ENCODE measurements around the gene C4orf50. TPM values are rescaled to one million over a fixed set of nuclear protein-coding genes. Genes with fewer than 3 reads are reported as not detected.

The C4orf50 gene
- total and polyA plus RNA-seq, 9 donors: under 0.01 to 0.02 (median 0.01) TPM; not detected in 4

GRCh38 chr4:5918331-5918985, 99.8 kb downstream of the C4orf50 start:
- Histone ChIP-seq H3K27me3 (ENCODE audit: control insufficient read depth, insufficient read depth, low read length) (peaks cover 11% of the 10 kb centered on the region), H3K4me3 (ENCODE audit: low read length) (no peak overlapping the region), H3K27ac (ENCODE audit: low read length) (no peak overlapping the region), H3K4me1 (ENCODE audit: control insufficient read depth, insufficient read depth, low read length) (peaks cover 4% of the 10 kb centered on the region), H3K36me3 (ENCODE audit: control insufficient read depth, insufficient read depth, low read length) (no peaks in the 10 kb centered on the region), H3K9me3 (replicated peaks; ENCODE audit: control insufficient read depth, low read depth, low read length) (no peaks in the 10 kb centered on the region)
- WGBS (ENCODE audit: insufficient coverage): 26% methylated on average over 6 of the region's 8 CpGs
- peak; percentile 15 for DNase-seq

GRCh38 chr4:5917672-5918071, 100.6 kb downstream of the C4orf50 start:
- peaks cover 13% of the 10 kb centered on the region for H3K27me3 ChIP-seq (ENCODE audit: control insufficient read depth, insufficient read depth, low read length)
- H3K36me3 ChIP-seq (ENCODE audit: control insufficient read depth, insufficient read depth, low read length): no peaks in the 10 kb centered on the region
- no peak overlapping the region for H3K27ac ChIP-seq (ENCODE audit: low read length)
- no peaks in the 10 kb centered on the region for H3K9me3 ChIP-seq (replicated peaks; ENCODE audit: control insufficient read depth, low read depth, low read length)
- WGBS (ENCODE audit: insufficient coverage): 52% methylated on average over 10 of the region's 11 CpGs
- peaks cover 4% of the 10 kb centered on the region for H3K4me1 ChIP-seq (ENCODE audit: control insufficient read depth, insufficient read depth, low read length)
- no peak for DNase-seq
- no peak overlapping the region for H3K4me3 ChIP-seq (ENCODE audit: low read length)

GRCh38 chr4:5916229-5916628, 102.0 kb downstream of the C4orf50 start:
- Histone ChIP-seq H3K27me3 (ENCODE audit: control insufficient read depth, insufficient read depth, low read length) (peaks cover 13% of the 10 kb centered on the region), H3K4me1 (ENCODE audit: control insufficient read depth, insufficient read depth, low read length) (peaks cover 4% of the 10 kb centered on the region), H3K36me3 (ENCODE audit: control insufficient read depth, insufficient read depth, low read length) (no peaks in the 10 kb centered on the region), H3K27ac (ENCODE audit: low read length) (no peak overlapping the region), H3K9me3 (replicated peaks; ENCODE audit: control insufficient read depth, low read depth, low read length) (no peaks in the 10 kb centered on the region), H3K4me3 (ENCODE audit: low read length) (no peak overlapping the region)
- no peak for DNase-seq
- 80% methylated on average over 1 of the region's 3 CpGs for WGBS (ENCODE audit: insufficient coverage)

- H3K4me1 ChIP-seq (ENCODE audit: control insufficient read depth, insufficient read depth, low read length): no peaks in the 10 kb centered on the region
- no peak for DNase-seq
- 35% methylated on average over 2 of the region's 7 CpGs for WGBS (ENCODE audit: insufficient coverage)
These were observed 104.8 kb downstream of the C4orf50 start for GRCh38 chr4:5913454-5913853.

GRCh38 chr4:5912614-5913019, 105.6 kb downstream of the C4orf50 start:
- Histone ChIP-seq H3K4me1 (ENCODE audit: control insufficient read depth, insufficient read depth, low read length) (no peaks in the 10 kb centered on the region), H3K27ac (ENCODE audit: low read length) (no peak overlapping the region), H3K36me3 (ENCODE audit: control insufficient read depth, insufficient read depth, low read length) (no peaks in the 10 kb centered on the region), H3K4me3 (ENCODE audit: low read length) (no peak overlapping the region), H3K9me3 (replicated peaks; ENCODE audit: control insufficient read depth, low read depth, low read length) (no peaks in the 10 kb centered on the region), H3K27me3 (ENCODE audit: control insufficient read depth, insufficient read depth, low read length) (peaks cover 4% of the 10 kb centered on the region)
- no CpG with 5 or more reads among the region's 1 CpG for WGBS (ENCODE audit: insufficient coverage)
- no peak for DNase-seq

More at GRCh38 chr4:5913454-5913853, 104.8 kb downstream of the C4orf50 start:
- H3K4me3 ChIP-seq (ENCODE audit: low read length): no peak overlapping the region
- H3K27me3 ChIP-seq (ENCODE audit: control insufficient read depth, insufficient read depth, low read length): peaks cover 7% of the 10 kb centered on the region
- H3K9me3 ChIP-seq (replicated peaks; ENCODE audit: control insufficient read depth, low read depth, low read length): no peaks in the 10 kb centered on the region
- H3K36me3 ChIP-seq (ENCODE audit: control insufficient read depth, insufficient read depth, low read length): no peaks in the 10 kb centered on the region
- H3K27ac ChIP-seq (ENCODE audit: low read length): no peak overlapping the region

GRCh38 chr4:5908876-5909427, 109.3 kb downstream of the C4orf50 start:
- Histone ChIP-seq H3K9me3 (replicated peaks; ENCODE audit: control insufficient read depth, low read depth, low read length) (no peaks in the 10 kb centered on the region), H3K36me3 (ENCODE audit: control insufficient read depth, insufficient read depth, low read length) (no peaks in the 10 kb centered on the region), H3K4me1 (ENCODE audit: control insufficient read depth, insufficient read depth, low read length) (no peaks in the 10 kb centered on the region), H3K4me3 (ENCODE audit: low read length) (no peak overlapping the region), H3K27ac (ENCODE audit: low read length) (no peak overlapping the region), H3K27me3 (ENCODE audit: control insufficient read depth, insufficient read depth, low read length) (peaks cover 14% of the 10 kb centered on the region)
- peak; percentile 31 for DNase-seq
- no CpG with 5 or more reads among the region's 3 CpGs for WGBS (ENCODE audit: insufficient coverage)

GRCh38 chr4:5906191-5906590, 112.0 kb downstream of the C4orf50 start:
- DNase-seq: no peak
- WGBS (ENCODE audit: insufficient coverage): 11% methylated on average over 5 of the region's 5 CpGs
- H3K27me3 ChIP-seq (ENCODE audit: control insufficient read depth, insufficient read depth, low read length): peaks cover 16% of the 10 kb centered on the region
- no peaks in the 10 kb centered on the region for H3K4me1 ChIP-seq (ENCODE audit: control insufficient read depth, insufficient read depth, low read length)
- no peak overlapping the region for H3K4me3 ChIP-seq (ENCODE audit: low read length)
- H3K36me3 ChIP-seq (ENCODE audit: control insufficient read depth, insufficient read depth, low read length): no peaks in the 10 kb centered on the region
- no peaks in the 10 kb centered on the region for H3K9me3 ChIP-seq (replicated peaks; ENCODE audit: control insufficient read depth, low read depth, low read length)
- no peak overlapping the region for H3K27ac ChIP-seq (ENCODE audit: low read length)

- WGBS (ENCODE audit: insufficient coverage): 0% methylated on average over 4 of the region's 8 CpGs
- no peak for DNase-seq
- H3K27ac ChIP-seq (ENCODE audit: low read length): no peak overlapping the region
- no peak overlapping the region for H3K4me3 ChIP-seq (ENCODE audit: low read length)
- no peaks in the 10 kb centered on the region for H3K9me3 ChIP-seq (replicated peaks; ENCODE audit: control insufficient read depth, low read depth, low read length)
- H3K36me3 ChIP-seq (ENCODE audit: control insufficient read depth, insufficient read depth, low read length): no peaks in the 10 kb centered on the region
- peaks cover 17% of the 10 kb centered on the region for H3K27me3 ChIP-seq (ENCODE audit: control insufficient read depth, insufficient read depth, low read length)
- no peaks in the 10 kb centered on the region for H3K4me1 ChIP-seq (ENCODE audit: control insufficient read depth, insufficient read depth, low read length)
These were observed 112.5 kb downstream of the C4orf50 start for GRCh38 chr4:5905714-5906113.

- Histone ChIP-seq H3K27ac (ENCODE audit: low read length) (no peak overlapping the region), H3K9me3 (replicated peaks; ENCODE audit: control insufficient read depth, low read depth, low read length) (peaks cover 5% of the 10 kb centered on the region), H3K36me3 (ENCODE audit: control insufficient read depth, insufficient read depth, low read length) (no peaks in the 10 kb centered on the region), H3K4me3 (ENCODE audit: low read length) (no peak overlapping the region), H3K4me1 (ENCODE audit: control insufficient read depth, insufficient read depth, low read length) (no peaks in the 10 kb centered on the region), H3K27me3 (ENCODE audit: control insufficient read depth, insufficient read depth, low read length) (peaks cover 35% of the 10 kb centered on the region)
- 91% methylated on average over 5 of the region's 5 CpGs for WGBS (ENCODE audit: insufficient coverage)
- no peak for DNase-seq
These were observed 117.4 kb downstream of the C4orf50 start for GRCh38 chr4:5900844-5901243.

- Histone ChIP-seq H3K27me3 (ENCODE audit: control insufficient read depth, insufficient read depth, low read length) (peaks cover 44% of the 10 kb centered on the region), H3K4me3 (ENCODE audit: low read length) (no peak overlapping the region), H3K4me1 (ENCODE audit: control insufficient read depth, insufficient read depth, low read length) (no peaks in the 10 kb centered on the region), H3K27ac (ENCODE audit: low read length) (no peak overlapping the region), H3K36me3 (ENCODE audit: control insufficient read depth, insufficient read depth, low read length) (no peaks in the 10 kb centered on the region), H3K9me3 (replicated peaks; ENCODE audit: control insufficient read depth, low read depth, low read length) (peaks cover 5% of the 10 kb centered on the region)
- WGBS (ENCODE audit: insufficient coverage): 67% methylated on average over 3 of the region's 5 CpGs
- no peak for DNase-seq
These were observed 118.3 kb downstream of the C4orf50 start for GRCh38 chr4:5899881-5900280.
